8988T (cell line): Measurements from ENCODE around the gene EIF4E1B.

Experiments
- DNase-seq: peaks from one replicate; pipeline ENCODE4 v3.0.0; 2011

EIF4E1B gene

GRCh38 chr5:176606875-176607274 lies 23.6 kb upstream of the EIF4E1B start:
- DNase-seq: no peak

DNA sequence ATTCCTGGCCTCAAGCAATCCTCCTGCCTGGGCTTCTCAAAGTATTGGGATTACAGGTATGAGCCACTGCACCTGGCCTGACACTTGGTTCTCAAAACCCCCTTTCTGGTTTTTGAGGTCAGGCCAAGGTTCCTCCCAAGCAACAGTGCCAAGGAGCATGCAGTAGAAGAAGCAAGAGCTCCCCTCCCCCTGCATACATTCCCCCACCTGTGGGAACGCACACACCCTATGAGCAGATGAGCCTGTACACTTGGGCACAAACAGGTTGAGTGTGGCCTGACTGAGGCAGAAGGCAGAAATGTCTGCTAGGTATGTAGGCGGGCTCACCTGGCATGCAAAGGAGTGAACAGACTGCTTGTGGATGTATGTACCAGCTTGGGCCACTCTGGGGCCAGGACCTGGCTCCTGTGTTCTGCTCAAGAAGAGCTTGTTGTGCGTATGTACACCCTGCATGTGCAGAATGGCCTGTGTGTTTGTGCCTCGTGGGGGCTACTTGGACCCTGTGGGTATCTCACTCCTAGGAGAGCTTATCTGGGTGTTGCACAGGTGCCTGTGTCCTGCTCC lies 22.3 kb upstream of the EIF4E1B start:
- DNase-seq: no peak

DNA sequence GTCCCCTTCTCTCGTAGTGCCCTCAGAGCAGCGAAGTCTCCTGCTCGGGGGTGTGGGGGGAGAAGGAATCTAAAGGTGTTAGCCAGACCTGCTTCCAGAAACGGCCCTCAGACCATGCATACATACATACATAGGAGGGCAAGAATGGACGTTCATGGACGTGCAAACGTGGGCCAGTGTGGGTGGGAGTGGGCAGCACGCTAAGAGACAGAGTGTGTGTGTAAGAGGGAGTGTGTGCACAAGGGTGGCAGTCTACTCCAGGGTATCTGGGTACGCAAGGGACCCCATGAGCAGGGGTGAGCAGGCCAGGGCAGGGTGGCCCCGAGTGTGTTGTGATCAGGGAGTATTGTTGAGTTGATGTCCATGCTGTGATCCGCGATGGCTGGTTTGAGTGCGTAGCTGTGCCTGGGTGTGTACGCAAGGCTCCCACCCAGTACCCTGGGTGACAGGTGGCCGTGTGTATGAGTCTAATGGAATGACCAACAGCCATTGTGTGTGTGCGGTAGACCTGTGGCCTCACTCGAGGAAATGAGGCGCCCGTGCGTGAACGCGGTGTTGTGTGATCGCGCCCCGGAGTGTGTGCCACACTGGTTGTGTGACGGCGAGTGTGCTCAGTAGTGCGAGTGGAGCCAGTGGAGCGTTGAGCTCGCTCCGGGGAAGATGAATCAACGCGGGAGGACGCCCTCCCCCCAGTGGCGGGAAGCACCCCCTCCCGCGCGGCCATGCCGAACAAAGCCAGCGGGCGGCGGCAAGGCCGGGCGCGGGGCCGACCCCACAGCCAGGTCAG lies 21.3 kb upstream of the EIF4E1B start:
- DNase-seq: no peak

- peak; percentile 97 for DNase-seq
Observed at GRCh38 chr5:176609724-176610434, 20.6 kb upstream of the EIF4E1B start, which contains the start of gene GPRIN1. GPRIN1 (minus strand) TSS chr5:176610156; CDS start chr5:176599834, 10,322 bp downstream.

GRCh38 chr5:176610435-176610773 lies 20.1 kb upstream of the EIF4E1B start:
- DNase-seq: no peak

- no peak for DNase-seq
Observed at GRCh38 chr5:176611435-176611834, 19.0 kb upstream of the EIF4E1B start.

GRCh38 chr5:176612008-176612407 lies 18.5 kb upstream of the EIF4E1B start:
- DNase-seq: no peak

- DNase-seq: no peak
Observed at GRCh38 chr5:176612855-176613254, 17.6 kb upstream of the EIF4E1B start.

DNA sequence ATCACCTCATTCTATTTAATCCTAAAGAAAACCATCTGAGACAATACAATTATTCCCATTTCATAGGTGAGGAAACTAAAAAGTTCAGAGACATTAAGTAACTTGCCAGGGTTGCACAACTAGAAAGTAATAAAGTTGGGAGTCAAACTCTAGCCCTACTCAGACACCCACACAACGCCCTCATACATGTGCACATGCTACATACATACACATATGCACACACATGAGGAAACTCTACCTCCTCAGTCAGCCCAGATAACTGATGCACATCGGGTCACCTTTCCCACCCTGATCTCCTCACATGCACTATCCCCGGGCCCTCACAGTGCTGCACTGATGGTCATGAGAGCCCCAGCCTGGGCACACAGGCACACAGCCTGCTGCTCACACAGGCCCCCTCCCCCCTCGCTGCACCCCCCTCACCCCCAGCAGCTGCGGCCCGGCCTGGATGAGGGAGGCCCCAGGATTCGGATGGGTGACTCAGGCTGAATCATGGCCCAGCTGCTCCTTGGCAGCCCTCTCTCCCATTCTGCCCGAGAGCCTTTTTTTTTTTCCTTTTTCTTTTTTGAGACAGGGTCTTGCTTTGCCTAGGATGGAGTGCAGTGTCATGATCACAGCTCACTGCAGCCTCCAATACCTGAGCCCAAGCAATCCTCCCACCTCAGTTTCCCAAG lies 15.5 kb upstream of the EIF4E1B start:
- peak; percentile 93 for DNase-seq

DNA sequence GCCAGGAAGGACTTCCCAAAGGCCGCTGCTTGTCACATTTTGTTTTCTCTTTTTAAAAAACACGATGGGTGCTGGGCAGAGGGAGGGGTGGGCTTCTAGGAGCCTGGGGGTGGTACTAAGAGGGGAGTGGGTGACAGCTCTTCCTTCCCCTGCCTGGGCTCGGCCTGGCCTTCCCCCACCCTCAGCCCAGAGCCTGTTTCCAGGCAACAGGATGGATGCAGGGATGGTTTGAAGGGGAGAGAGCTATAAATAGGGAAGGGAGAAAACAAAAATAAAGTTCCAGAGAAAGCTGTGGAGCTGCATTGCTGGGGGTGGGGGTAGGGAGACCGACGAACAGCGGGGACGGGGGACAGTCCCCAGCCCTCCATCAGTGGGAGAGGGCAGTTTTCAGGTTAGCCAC lies 14.0 kb upstream of the EIF4E1B start:
- no peak for DNase-seq

DNA sequence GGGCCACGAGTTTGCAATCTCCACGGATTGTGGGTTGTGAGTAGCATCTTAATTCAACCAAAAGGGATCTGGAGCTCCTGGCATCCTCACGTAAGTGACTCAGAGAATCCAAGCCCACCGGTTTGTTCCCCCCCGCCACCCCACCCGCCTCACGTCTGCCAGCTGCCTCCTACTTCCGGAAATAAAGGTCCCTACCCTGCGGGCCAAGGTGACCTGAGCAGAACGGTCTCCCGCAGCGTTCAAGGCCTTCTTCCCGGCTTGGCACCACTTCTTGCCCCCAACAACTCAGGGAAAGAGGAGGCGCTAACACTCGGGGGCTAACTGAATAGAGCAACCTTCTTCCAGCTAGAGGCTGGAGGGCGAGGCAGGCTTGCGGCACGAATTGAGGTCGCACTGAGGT lies 11.7 kb upstream of the EIF4E1B start:
- no peak for DNase-seq

DNA sequence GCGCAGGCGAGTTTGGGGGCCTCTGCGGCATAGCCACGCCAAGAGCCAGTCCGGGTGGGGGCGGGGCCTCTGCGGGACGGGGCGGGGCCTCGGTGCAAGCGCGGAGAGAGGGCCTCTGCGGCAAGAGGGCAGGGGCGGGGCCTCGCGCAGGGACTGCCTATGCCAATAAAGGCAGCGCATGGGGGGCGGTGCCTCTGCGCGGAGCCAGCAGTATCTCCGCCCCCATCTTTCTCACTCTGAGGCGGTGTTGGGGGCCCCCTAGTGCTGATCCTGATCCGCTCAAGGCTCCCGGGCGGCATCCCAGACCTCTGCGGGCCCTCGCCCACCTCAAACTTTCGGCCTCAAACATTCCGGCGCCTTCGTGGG lies 11.3 kb upstream of the EIF4E1B start:
- peak; percentile 77 for DNase-seq

GRCh38 chr5:176619569-176620332 lies 10.7 kb upstream of the EIF4E1B start:
- no peak for DNase-seq

- DNase-seq: no peak
Observed at GRCh38 chr5:176620333-176620981, 10.0 kb upstream of the EIF4E1B start.

DNA sequence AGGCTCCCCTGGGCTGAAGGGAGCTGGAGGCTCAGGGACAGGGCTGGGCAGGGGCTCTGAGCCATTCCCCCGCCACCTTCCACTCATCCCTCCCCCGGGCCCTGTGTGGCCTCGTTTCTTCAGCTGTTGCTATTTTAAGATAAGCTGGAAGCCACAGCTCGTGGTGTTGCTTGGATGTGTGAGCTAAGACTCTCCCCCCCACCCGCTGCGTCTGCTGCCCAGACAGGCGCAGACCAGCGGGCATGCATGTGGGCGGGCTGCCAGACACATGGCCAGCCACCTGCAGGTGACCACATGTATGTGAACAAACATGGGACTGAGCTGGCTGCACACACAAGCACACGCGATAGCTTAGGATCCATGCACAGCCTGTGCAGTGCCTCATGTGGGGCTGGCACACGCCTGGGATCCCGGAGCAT lies 8.8 kb upstream of the EIF4E1B start:
- DNase-seq: no peak

- DNase-seq: no peak
Observed at GRCh38 chr5:176624142-176624541, 6.3 kb upstream of the EIF4E1B start.

- no peak for DNase-seq
Observed at GRCh38 chr5:176624938-176625337, 5.5 kb upstream of the EIF4E1B start.

- no peak for DNase-seq
Observed at GRCh38 chr5:176625512-176625911, 5.0 kb upstream of the EIF4E1B start.

DNA sequence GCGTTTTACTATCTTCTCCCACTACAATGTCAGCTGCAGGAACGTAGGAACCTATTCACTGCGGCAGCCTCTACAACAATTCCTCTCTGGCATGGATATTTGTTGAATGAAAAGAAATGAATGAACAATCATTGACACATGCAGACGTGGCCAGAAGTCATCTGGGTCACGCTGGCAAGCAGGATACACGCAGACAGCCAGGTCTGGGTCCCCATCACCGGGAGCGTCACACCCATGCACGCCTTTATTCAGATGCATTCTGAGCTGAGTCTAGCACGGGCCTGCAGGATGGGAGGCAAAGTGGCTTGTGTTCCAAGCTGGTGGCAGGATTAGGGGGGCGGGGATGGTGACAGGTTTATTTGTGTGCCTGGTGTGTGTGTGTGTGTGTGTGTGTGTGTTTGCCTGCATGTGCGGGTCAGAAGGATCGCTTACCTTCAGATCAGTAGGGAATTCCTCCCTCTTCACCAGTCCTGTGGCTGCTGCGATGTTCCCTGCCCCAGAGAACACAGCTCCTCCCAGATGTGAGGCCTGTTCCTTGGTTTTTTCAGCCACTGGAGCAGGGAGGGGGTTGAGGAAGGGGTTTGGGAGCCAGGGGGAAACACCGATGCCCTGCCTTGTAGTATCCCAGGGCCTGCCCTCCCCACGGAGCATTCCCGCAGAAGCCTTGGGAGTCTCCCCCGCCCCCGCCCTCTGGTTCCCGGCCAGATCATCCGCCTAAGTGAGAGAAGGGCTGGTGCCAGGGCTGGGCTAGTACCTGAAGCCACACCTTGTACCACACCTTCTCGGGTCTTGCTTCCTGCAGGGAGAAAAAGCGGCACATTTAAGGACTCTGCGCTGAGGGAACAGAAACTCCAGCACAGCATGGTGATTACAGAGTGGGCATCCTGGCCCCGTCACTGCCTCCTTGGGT lies 4.3 kb upstream of the EIF4E1B start:
- no peak for DNase-seq

DNA sequence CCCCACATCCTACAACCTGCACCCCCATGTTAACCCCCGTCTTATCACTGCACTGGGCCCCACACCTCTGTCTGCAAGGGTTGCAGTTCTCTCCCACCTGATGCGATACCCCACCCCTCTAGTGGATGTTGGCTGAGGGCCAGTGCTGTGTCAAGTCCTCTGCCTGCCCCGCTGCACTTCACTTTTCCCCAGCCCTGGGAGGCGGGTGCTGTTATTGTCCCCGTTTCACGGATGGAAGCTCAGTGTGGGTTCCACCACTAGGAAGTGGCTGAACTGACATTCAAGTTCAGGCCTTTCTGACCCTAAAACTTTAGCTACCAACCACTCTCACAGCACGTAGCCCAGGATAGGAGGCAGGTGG lies 3.6 kb upstream of the EIF4E1B start:
- DNase-seq: no peak

DNA sequence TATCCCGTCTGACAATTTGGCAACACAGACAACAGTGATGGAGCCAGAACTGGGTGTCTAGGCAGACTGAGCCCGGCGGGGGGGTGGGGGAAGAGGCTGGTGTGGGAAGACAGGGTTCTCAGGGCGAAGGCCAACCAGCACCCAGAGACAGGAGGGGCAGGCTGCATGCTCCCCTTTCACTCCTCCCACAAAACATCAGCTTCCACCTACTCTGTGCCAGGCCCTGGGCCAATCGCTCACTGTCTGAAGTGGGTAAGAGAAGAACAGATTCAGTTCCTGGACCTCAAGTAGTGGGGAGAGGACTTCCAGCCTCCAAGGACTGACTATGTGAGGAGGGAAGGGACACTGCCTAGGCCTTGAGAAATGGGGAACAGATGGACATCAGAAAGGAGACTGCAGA lies 2.9 kb upstream of the EIF4E1B start:
- DNase-seq: no peak
